OCI-LY7 (cell line): ENCODE results near the gene WDR77.

Experiments
- CTCF ChIP-seq: fragments of 200-600 bp; sonication (generic); conservative IDR thresholded peaks from 2 replicates; pipeline ENCODE4 v1.5.1; 2014; ENCODE audit warnings: mild to moderate bottlenecking, antibody characterized with exemption, low read length, moderate library complexity, mixed read lengths
- EZH2phosphoT487 ChIP-seq: fragments of 200-600 bp; sonication (generic); IDR thresholded peaks from 2 replicates; pipeline ENCODE4 v1.6.1; 2018; ENCODE audit warnings: low read depth, borderline replicate concordance, mild to moderate bottlenecking, mixed run types, antibody characterized with exemption, low read length, moderate library complexity, mixed read lengths

- TF ChIP-seq CTCF: no peak
- TF ChIP-seq EZH2phosphoT487: no peak
Measured at GRCh38 chr1:111487133-111487532, 38.1 kb upstream of the WDR77 start.
